ENCODE data around the gene LARP6. TPM values are rescaled to one million over a fixed set of nuclear protein-coding genes. Genes with fewer than 3 reads are reported as not detected.
A peak's percentile ranks its signal among the peaks of the same experiment; 100 is the strongest.

Gene LARP6
- total and polyA plus RNA-seq, 2 of the 13 experiments (the other 11 are each of a cell fraction or from before 2014, with no cell fraction given): 2.9 to 8.2 TPM

GRCh38 chr15:70833861-70834765 is 19.8 kb downstream of the LARP6 start (continued):
- peak; percentile 62; the same call in 1 of the 2 replicates for TF ChIP-seq ARID5B (CRISPR knock-in tag; IDR thresholded peaks at IDR 0.05)
- TF ChIP-seq HNF4A (CRISPR knock-in tag; IDR thresholded peaks at IDR 0.05): peak; percentile 42; the same call in 1 of the 2 replicates
- peak; percentile 87; the same call in 1 of the 2 replicates for TF ChIP-seq SIX1 (CRISPR knock-in tag; IDR thresholded peaks at IDR 0.05; ENCODE audit: borderline replicate concordance)
- TF ChIP-seq, protein P1, sequence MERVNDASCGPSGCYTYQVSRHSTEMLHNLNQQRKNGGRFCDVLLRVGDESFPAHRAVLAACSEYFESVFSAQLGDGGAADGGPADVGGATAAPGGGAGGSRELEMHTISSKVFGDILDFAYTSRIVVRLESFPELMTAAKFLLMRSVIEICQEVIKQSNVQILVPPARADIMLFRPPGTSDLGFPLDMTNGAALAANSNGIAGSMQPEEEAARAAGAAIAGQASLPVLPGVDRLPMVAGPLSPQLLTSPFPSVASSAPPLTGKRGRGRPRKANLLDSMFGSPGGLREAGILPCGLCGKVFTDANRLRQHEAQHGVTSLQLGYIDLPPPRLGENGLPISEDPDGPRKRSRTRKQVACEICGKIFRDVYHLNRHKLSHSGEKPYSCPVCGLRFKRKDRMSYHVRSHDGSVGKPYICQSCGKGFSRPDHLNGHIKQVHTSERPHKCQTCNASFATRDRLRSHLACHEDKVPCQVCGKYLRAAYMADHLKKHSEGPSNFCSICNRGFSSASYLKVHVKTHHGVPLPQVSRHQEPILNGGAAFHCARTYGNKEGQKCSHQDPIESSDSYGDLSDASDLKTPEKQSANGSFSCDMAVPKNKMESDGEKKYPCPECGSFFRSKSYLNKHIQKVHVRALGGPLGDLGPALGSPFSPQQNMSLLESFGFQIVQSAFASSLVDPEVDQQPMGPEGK (CRISPR knock-in tag; IDR thresholded peaks at IDR 0.05): peak; percentile 24; the same call in 1 of the 2 replicates
- peak; percentile 73 for TF ChIP-seq ASH2L (IDR thresholded peaks at IDR 0.05; ENCODE audit: insufficient read length, low read depth, low read length)
- 0 out of 2 replicates have a peak, but pooled peaks have one; percentile 29 for TF ChIP-seq GLI4 (CRISPR knock-in tag; IDR thresholded peaks at IDR 0.05; ENCODE audit: borderline replicate concordance)
- TF ChIP-seq, protein P2, sequence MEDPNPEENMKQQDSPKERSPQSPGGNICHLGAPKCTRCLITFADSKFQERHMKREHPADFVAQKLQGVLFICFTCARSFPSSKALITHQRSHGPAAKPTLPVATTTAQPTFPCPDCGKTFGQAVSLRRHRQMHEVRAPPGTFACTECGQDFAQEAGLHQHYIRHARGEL (CRISPR knock-in tag; IDR thresholded peaks at IDR 0.05): no peak
- TF ChIP-seq HMG20B (CRISPR knock-in tag; conservative IDR thresholded peaks at IDR 0.05): no peak
- TF ChIP-seq SMARCC2 (IDR thresholded peaks at IDR 0.05): no peak
- peak; percentile 75 for TF ChIP-seq TEAD3 (CRISPR knock-in tag; optimal IDR thresholded peaks at IDR 0.05; ENCODE audit: borderline replicate concordance)
- TF ChIP-seq GMEB2 (CRISPR knock-in tag; IDR thresholded peaks at IDR 0.05; ENCODE audit: low read depth): no peak
- TF ChIP-seq MBD4 (IDR thresholded peaks at IDR 0.05; ENCODE audit: borderline replicate concordance, low read length): no peak
- no peak for TF ChIP-seq ZSCAN5A (CRISPR knock-in tag; IDR thresholded peaks at IDR 0.05; ENCODE audit: borderline replicate concordance)
- no peak for TF ChIP-seq KDM5B (CRISPR knock-in tag; IDR thresholded peaks at IDR 0.05; ENCODE audit: borderline replicate concordance)
- no peak for TF ChIP-seq ZNF34 (CRISPR knock-in tag; IDR thresholded peaks at IDR 0.05; ENCODE audit: borderline replicate concordance)
- TF ChIP-seq ZNF367 (CRISPR knock-in tag; IDR thresholded peaks at IDR 0.05; ENCODE audit: borderline replicate concordance): no peak
- no peak for TF ChIP-seq STAT5B (CRISPR knock-in tag; IDR thresholded peaks at IDR 0.05)
- TF ChIP-seq, protein P3, sequence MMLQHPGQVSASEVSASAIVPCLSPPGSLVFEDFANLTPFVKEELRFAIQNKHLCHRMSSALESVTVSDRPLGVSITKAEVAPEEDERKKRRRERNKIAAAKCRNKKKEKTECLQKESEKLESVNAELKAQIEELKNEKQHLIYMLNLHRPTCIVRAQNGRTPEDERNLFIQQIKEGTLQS (CRISPR knock-in tag; IDR thresholded peaks at IDR 0.05): peak; percentile 82
- 0 out of 2 replicates have a peak, but pooled peaks have one; percentile 27 for TF ChIP-seq ELF1 (CRISPR knock-in tag; IDR thresholded peaks at IDR 0.05)
